Panc1 (cell line): ENCODE results near the gene CXorf58. TPM values are rescaled to one million over a fixed set of nuclear protein-coding genes. Genes with fewer than 3 reads are reported as not detected.

ENCODE experiments used
- ATAC-seq: fragments of 200-7000 bp; cut with Tn5 transposase; 2 replicates; pipeline ENCODE4 v1.9.1; 2020; ENCODE audit warnings: mild to moderate bottlenecking, moderate library complexity
- BruUV-seq: library from RNA; stranded (reverse); fragments of 400-500 nt; replicated peaks from 2 replicates; lab custom pipeline; 2021; lab: Mats Ljungman, UMichigan
- CTCF ChIA-PET: fragments of 300-600 bp; sonication (Branson Sonifier 250); formaldehyde crosslinking; loops from one replicate; lab custom pipeline; 2022; ENCODE audit warnings: antibody characterized with exemption; lab: Charles Lee
- POLR2A ChIA-PET: fragments of 300-600 bp; sonication (Branson Sonifier 250); formaldehyde crosslinking; loops from one replicate; lab custom pipeline; 2022; ENCODE audit warnings: antibody characterized with exemption; lab: Charles Lee
- DNase-seq: peaks from one replicate; pipeline ENCODE4 v3.0.0-alpha.2; 2010; ENCODE audit warnings: low read depth, low spot score
- H3K27ac ChIP-seq: 2 replicates; pipeline ENCODE4 v1.5.1; 2011; ENCODE audit warnings: mild to moderate bottlenecking, low read length, inconsistent platforms
- H3K27me3 ChIP-seq: fragments of 200-500 bp; sonication (Bioruptor generic); 2 replicates; pipeline ENCODE4 v1.6.0; 2014; ENCODE audit warnings: low read length, inconsistent platforms; ENCODE audit not compliant: control insufficient read depth, insufficient read depth
- H3K36me3 ChIP-seq: fragments of 200-500 bp; sonication (Bioruptor generic); 2 replicates; pipeline ENCODE4 v1.5.1; 2014; ENCODE audit warnings: inconsistent platforms, mild to moderate bottlenecking, low read length, moderate library complexity; ENCODE audit not compliant: control insufficient read depth, insufficient read depth
- H3K4me1 ChIP-seq: 2 replicates; pipeline ENCODE4 v1.5.1; 2011; ENCODE audit warnings: inconsistent platforms, mild to moderate bottlenecking, low read length, moderate library complexity; ENCODE audit not compliant: control insufficient read depth, insufficient read depth
- H3K4me3 ChIP-seq, 2 experiments: 2 replicates each; pipeline ENCODE4 v1.5.1; 2011 to 2012; ENCODE audit warnings: low read depth in 2 of 2, low read length in 2 of 2, mild to moderate bottlenecking in 2 of 2, inconsistent platforms in 1 of 2, moderate library complexity in 1 of 2
- H3K9me3 ChIP-seq: fragments of 200-500 bp; sonication (Bioruptor generic); 2 replicates; pipeline ENCODE4 v1.5.1; 2014; ENCODE audit warnings: low read depth, mild to moderate bottlenecking, inconsistent platforms, low read length, moderate library complexity; ENCODE audit not compliant: control insufficient read depth, insufficient read depth
- CTCF ChIP-seq: fragments of 450-650 bp; IDR thresholded peaks from 2 replicates; pipeline ENCODE4 v1.5.1; 2017; ENCODE audit warnings: mild to moderate bottlenecking
- POLR2AphosphoS5 ChIP-seq: IDR thresholded peaks from 2 replicates; pipeline ENCODE4 v1.6.1; 2012; ENCODE audit warnings: mild to moderate bottlenecking, low read depth, low read length, moderate library complexity
- REST ChIP-seq, 2 experiments: IDR thresholded peaks; 2 replicates each; pipeline ENCODE4 v1.6.1; 2011 to 2012; ENCODE audit warnings: low read depth in 2 of 2, control low read depth in 1 of 2, low read length in 1 of 2, mild to moderate bottlenecking in 1 of 2, moderate library complexity in 1 of 2; ENCODE audit not compliant: insufficient read depth in 1 of 2
- SIN3A ChIP-seq: IDR thresholded peaks from 2 replicates; pipeline ENCODE4 v1.6.1; 2012; ENCODE audit warnings: low read depth, mild to moderate bottlenecking, low read length, moderate library complexity, borderline replicate concordance; ENCODE audit not compliant: insufficient read depth
- TCF7L2 ChIP-seq: IDR thresholded peaks from 2 replicates; pipeline ENCODE4 v1.6.1; 2011; ENCODE audit warnings: mild to moderate bottlenecking, low read depth, low read length, inconsistent platforms
- in situ Hi-C: cut with HindIII; loops from 2 replicates; pipeline ENCODE4 v1.10.0; 2016; ENCODE audit warnings: low sequenced_read_pairs, low pct_unique_long_range_greater_than_20kb
- intact Hi-C: fragments of 100-400 bp; cut with micrococcal nuclease; formaldehyde crosslinking; loops from one replicate; pipeline ENCODE4 v1.10.0; 2022; ENCODE audit not compliant: unreplicated experiment
- total RNA-seq: library from RNA; stranded (reverse); gene quantifications from one replicate; pipeline ENCODE4 v1.2.1, GENCODE V29; 2021; ENCODE audit not compliant: unreplicated experiment

The CXorf58 gene
- total RNA-seq, 1 experiment from 2014 or later = 0.41 TPM

GRCh38 chrX:23919148-23919547 lies 11.3 kb downstream of the CXorf58 start:
- H3K4me1 ChIP-seq = no peaks in the 10 kb centered on the region
- TF ChIP-seq CTCF = no peak
- no peak for TF ChIP-seq POLR2AphosphoS5
- TF ChIP-seq REST (IDR thresholded peaks at IDR 0.05; ENCODE audit: insufficient read depth in 1 of 2, low read depth in 2 of 2, low read length in 1 of 2) = no peak
- TF ChIP-seq TCF7L2 = no peak
- no peak for TF ChIP-seq SIN3A
- no TSS peak for BruUV-seq
- no peaks in the 10 kb centered on the region for H3K36me3 ChIP-seq
- intact Hi-C loops = no loop called here
- ATAC-seq (no peak), DNase-seq (no peak)
- no peak overlapping the region for H3K4me3 ChIP-seq
- ChIA-PET CTCF (no interaction called here), POLR2A (no interaction called here)
- in situ Hi-C loops = no loop called here
- H3K9me3 ChIP-seq = no peaks in the 10 kb centered on the region
- H3K27me3 ChIP-seq = no peaks in the 10 kb centered on the region
- no peak overlapping the region for H3K27ac ChIP-seq

GRCh38 chrX:23919706-23920320 lies 12.0 kb downstream of the CXorf58 start:
- no TSS peak for BruUV-seq

More at GRCh38 chrX:23919706-23920320, 12.0 kb downstream of the CXorf58 start:
- no peak for DNase-seq
- no peaks in the 10 kb centered on the region for H3K9me3 ChIP-seq
- H3K4me3 ChIP-seq = no peak overlapping the region
- no peaks in the 10 kb centered on the region for H3K27me3 ChIP-seq
- TF ChIP-seq CTCF = no peak
- TF ChIP-seq POLR2AphosphoS5 = no peak
- TF ChIP-seq SIN3A = no peak
- no peak for TF ChIP-seq REST (IDR thresholded peaks at IDR 0.05; ENCODE audit: insufficient read depth in 1 of 2, low read depth in 2 of 2, low read length in 1 of 2)
- TF ChIP-seq TCF7L2 = no peak
- ChIA-PET CTCF (no interaction called here), POLR2A (no interaction called here)
- in situ Hi-C loops = no loop called here
- no peaks in the 10 kb centered on the region for H3K36me3 ChIP-seq
- H3K4me1 ChIP-seq = no peaks in the 10 kb centered on the region
- ATAC-seq = no peak
- intact Hi-C loops = no loop called here
- no peak overlapping the region for H3K27ac ChIP-seq
